ENCODE results near the gene PDE4B. TPM values are rescaled to one million over a fixed set of nuclear protein-coding genes. Genes with fewer than 3 reads are reported as not detected.

The PDE4B gene
- total RNA-seq, 3 donors from 2014 or later, result 8.0 to 207 (median 54.4) TPM

DNA sequence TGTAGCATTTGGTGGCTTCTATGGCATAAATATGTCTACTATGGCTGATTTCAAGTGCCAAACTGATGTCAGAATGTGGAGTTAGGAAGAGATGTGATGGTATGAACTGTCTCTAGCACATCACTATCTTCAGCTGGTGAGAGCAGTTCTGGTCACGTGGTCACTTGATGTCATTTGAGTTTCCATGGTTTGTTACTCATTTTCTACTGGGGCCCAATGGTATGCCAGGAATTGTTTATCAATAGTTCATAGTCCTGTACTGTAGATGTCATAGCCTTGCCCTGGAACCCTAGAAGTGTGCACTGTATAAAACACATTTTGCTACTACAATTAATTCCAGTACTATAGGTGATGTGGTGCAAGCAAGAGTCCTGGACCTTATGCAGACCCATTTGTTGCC, 153.7 kb downstream of the PDE4B start:
- TF ChIP-seq, protein P1, sequence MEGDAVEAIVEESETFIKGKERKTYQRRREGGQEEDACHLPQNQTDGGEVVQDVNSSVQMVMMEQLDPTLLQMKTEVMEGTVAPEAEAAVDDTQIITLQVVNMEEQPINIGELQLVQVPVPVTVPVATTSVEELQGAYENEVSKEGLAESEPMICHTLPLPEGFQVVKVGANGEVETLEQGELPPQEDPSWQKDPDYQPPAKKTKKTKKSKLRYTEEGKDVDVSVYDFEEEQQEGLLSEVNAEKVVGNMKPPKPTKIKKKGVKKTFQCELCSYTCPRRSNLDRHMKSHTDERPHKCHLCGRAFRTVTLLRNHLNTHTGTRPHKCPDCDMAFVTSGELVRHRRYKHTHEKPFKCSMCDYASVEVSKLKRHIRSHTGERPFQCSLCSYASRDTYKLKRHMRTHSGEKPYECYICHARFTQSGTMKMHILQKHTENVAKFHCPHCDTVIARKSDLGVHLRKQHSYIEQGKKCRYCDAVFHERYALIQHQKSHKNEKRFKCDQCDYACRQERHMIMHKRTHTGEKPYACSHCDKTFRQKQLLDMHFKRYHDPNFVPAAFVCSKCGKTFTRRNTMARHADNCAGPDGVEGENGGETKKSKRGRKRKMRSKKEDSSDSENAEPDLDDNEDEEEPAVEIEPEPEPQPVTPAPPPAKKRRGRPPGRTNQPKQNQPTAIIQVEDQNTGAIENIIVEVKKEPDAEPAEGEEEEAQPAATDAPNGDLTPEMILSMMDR (IDR thresholded peaks at IDR 0.05), result no peak
- TF ChIP-seq POLR2AphosphoS5 (IDR thresholded peaks at IDR 0.05) (no peak), POLR2A (IDR thresholded peaks at IDR 0.05) (no peak)
- no peaks in the 10 kb centered on the region for H3K9me3 ChIP-seq
- intact Hi-C loops (cut with DNase I; ENCODE audit: low total_unique reads), result no loop called here
- H3K27me3 ChIP-seq, result no peaks in the 10 kb centered on the region
- H3K4me3 ChIP-seq, result no peak overlapping the region
- H3K36me3 ChIP-seq, result no peaks in the 10 kb centered on the region
- H3K27ac ChIP-seq, result no peak overlapping the region
- no peaks in the 10 kb centered on the region for H3K4me1 ChIP-seq
- no peak for DNase-seq (ENCODE audit: low spot score in 2 of 2)

DNA sequence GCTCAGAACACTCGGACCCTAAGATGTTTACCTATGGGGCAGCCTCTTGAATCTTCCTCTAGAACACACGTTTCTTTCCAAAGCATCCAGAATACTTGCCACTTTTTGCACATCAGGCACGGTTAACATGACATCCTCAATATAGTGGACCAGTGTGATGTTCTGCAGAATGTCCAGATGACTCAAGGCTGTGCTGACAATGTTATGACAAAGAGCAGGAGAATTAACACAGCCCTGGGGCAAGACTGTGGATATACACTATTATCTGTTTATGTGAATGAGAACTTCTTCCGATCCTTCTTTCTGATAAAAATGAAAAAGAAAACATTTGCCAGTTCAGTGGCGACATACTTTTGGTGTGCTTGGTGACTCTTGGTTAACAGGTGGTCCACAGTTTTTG, 154.3 kb downstream of the PDE4B start:
- Histone ChIP-seq H3K9me3 (no peaks in the 10 kb centered on the region), H3K4me1 (no peaks in the 10 kb centered on the region), H3K4me3 (no peak overlapping the region), H3K36me3 (no peaks in the 10 kb centered on the region), H3K27ac (no peak overlapping the region), H3K27me3 (no peaks in the 10 kb centered on the region)
- intact Hi-C loops (cut with DNase I; ENCODE audit: low total_unique reads), result no loop called here
- DNase-seq (ENCODE audit: low spot score in 2 of 2), result no peak
- TF ChIP-seq POLR2A (IDR thresholded peaks at IDR 0.05) (no peak), POLR2AphosphoS5 (IDR thresholded peaks at IDR 0.05) (no peak)
- TF ChIP-seq, protein P1 (IDR thresholded peaks at IDR 0.05), result no peak

- H3K27me3 ChIP-seq, result no peaks in the 10 kb centered on the region
- TF ChIP-seq POLR2AphosphoS5 (IDR thresholded peaks at IDR 0.05) (no peak), POLR2A (IDR thresholded peaks at IDR 0.05) (no peak)
- TF ChIP-seq, protein P1 (IDR thresholded peaks at IDR 0.05), result no peak
- peak overlapping the region in 1 of 2 donors; percentile 34 for H3K27ac ChIP-seq
These were observed 156.0 kb downstream of the PDE4B start for GRCh38 chr1:65948609-65949229.

DNA sequence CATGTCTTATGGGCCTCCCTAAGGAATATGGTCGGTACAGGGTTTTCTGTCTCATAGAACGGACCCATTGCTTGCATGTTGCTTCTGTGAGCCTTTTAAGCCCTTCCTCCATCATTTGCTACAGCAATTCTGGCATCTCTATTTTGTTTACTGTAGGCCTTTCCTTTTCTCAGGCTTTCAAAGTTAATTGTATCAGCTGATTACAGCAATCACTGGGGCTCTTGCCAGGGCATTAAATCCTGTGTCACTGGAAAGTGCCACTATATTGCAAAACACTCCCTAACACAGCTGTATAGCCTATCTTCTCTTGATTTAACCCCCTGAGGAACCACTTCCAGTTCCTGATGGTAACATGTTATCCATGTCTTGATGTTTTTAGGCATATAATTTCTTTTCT, 156.5 kb downstream of the PDE4B start:
- TF ChIP-seq, protein P1 (IDR thresholded peaks at IDR 0.05), result no peak
- no peak for TF ChIP-seq POLR2A (IDR thresholded peaks at IDR 0.05)
- TF ChIP-seq POLR2AphosphoS5 (IDR thresholded peaks at IDR 0.05), result no peak
- Histone ChIP-seq H3K9me3 (no peaks in the 10 kb centered on the region), H3K27me3 (no peaks in the 10 kb centered on the region), H3K4me3 (no peak overlapping the region), H3K4me1 (no peaks in the 10 kb centered on the region), H3K36me3 (no peaks in the 10 kb centered on the region), H3K27ac (no peak overlapping the region)
- intact Hi-C loops (cut with DNase I; ENCODE audit: low total_unique reads), result no loop called here
- no peak for DNase-seq (ENCODE audit: low spot score in 2 of 2)

More at GRCh38 chr1:65948609-65949229, 156.0 kb downstream of the PDE4B start:
- Histone ChIP-seq H3K4me3 (no peak overlapping the region), H3K36me3 (no peaks in the 10 kb centered on the region), H3K4me1 (no peaks in the 10 kb centered on the region), H3K9me3 (no peaks in the 10 kb centered on the region)
- intact Hi-C loops (cut with DNase I; ENCODE audit: low total_unique reads), result no loop called here
- no peak for DNase-seq (ENCODE audit: low spot score in 2 of 2)

DNA sequence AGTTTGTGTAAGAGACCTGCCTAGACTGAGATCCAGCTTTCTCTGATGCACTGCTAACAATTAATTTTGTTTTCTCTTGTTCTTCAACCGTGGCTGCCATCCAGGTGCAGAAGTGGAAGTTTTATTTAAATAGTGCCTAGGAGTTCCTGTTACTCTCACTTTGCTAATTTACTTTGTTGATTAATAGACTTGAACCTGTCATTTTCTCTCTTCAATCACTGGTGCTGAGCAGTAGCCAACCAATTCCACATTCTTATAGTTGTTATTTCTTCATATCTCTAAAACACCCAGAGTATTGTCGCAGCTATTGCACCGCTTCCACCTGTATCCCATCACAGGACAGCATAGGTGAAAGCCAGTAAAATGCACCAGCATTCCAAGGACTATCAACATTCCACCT, 157.2 kb downstream of the PDE4B start:
- Histone ChIP-seq H3K36me3 (no peaks in the 10 kb centered on the region), H3K27me3 (no peaks in the 10 kb centered on the region), H3K4me3 (no peak overlapping the region), H3K27ac (no peak overlapping the region), H3K9me3 (no peaks in the 10 kb centered on the region), H3K4me1 (no peaks in the 10 kb centered on the region)
- intact Hi-C loops (cut with DNase I; ENCODE audit: low total_unique reads), result no loop called here
- TF ChIP-seq POLR2AphosphoS5 (IDR thresholded peaks at IDR 0.05), result no peak
- TF ChIP-seq, protein P1 (IDR thresholded peaks at IDR 0.05), result no peak
- TF ChIP-seq POLR2A (IDR thresholded peaks at IDR 0.05), result no peak
- no peak for DNase-seq (ENCODE audit: low spot score in 2 of 2)
